ENCODE results near the gene LAPTM5. TPM values are rescaled to one million over a fixed set of nuclear protein-coding genes. Genes with fewer than 3 reads are reported as not detected.

The LAPTM5 gene
- total RNA-seq, 1 experiment from 2014 or later: 0.15 TPM

- TF ChIP-seq, protein P1, sequence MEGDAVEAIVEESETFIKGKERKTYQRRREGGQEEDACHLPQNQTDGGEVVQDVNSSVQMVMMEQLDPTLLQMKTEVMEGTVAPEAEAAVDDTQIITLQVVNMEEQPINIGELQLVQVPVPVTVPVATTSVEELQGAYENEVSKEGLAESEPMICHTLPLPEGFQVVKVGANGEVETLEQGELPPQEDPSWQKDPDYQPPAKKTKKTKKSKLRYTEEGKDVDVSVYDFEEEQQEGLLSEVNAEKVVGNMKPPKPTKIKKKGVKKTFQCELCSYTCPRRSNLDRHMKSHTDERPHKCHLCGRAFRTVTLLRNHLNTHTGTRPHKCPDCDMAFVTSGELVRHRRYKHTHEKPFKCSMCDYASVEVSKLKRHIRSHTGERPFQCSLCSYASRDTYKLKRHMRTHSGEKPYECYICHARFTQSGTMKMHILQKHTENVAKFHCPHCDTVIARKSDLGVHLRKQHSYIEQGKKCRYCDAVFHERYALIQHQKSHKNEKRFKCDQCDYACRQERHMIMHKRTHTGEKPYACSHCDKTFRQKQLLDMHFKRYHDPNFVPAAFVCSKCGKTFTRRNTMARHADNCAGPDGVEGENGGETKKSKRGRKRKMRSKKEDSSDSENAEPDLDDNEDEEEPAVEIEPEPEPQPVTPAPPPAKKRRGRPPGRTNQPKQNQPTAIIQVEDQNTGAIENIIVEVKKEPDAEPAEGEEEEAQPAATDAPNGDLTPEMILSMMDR (conservative IDR thresholded peaks at IDR 0.05): no peak
- DNase-seq: no peak
- no peak overlapping the region for H3K4ac ChIP-seq (ENCODE audit: low read depth, low read length)
- H3K23ac ChIP-seq (ENCODE audit: insufficient read length, low read depth, low read length): no peak overlapping the region
- no peak overlapping the region for H4K5ac ChIP-seq (ENCODE audit: insufficient read length, low read depth, low read length)
- H2BK5ac ChIP-seq (ENCODE audit: insufficient read length, low read length): no peak overlapping the region
- no peak overlapping the region for H2BK15ac ChIP-seq (ENCODE audit: low read depth, low read length)
- no peak overlapping the region for H3K56ac ChIP-seq (ENCODE audit: insufficient read length, low read depth, low read length)
- 0 out of 2 replicates have a peak, but pooled peaks cover 2% of the 10 kb centered on the region for H3K4me1 ChIP-seq (ENCODE audit: insufficient read depth, low read length)
- no peak overlapping the region for H4K91ac ChIP-seq (ENCODE audit: insufficient read length, low read depth, low read length)
- H3K79me1 ChIP-seq (ENCODE audit: insufficient read depth, low read depth, low read length, poor library complexity, severe bottlenecking): no peaks in the 10 kb centered on the region
- H3K79me2 ChIP-seq (ENCODE audit: insufficient read depth, low read length): no peaks in the 10 kb centered on the region
- Mint-ChIP-seq H3K36me3 (ENCODE audit: insufficient read depth in 1 of 3, low read depth in 3 of 3) (peaks cover 0 to 2% (median 0%) of the 10 kb centered on the region in 3 experiments; a peak in 3 of 7 replicates), H3K27ac (peak overlapping the region in 1 of 3 experiments; percentile 46; a peak in 1 of 7 replicates), H3K9me3 (peaks cover 4 to 5% of the 10 kb centered on the region in 2 experiments), H3K27me3 (ENCODE audit: low read depth) (peaks cover 7% of the 10 kb centered on the region), H3K4me3 (no peak overlapping the region), H3K4me1 (peaks cover 4 to 16% of the 10 kb centered on the region in 2 experiments; a peak in 3 of 4 replicates)
- no peak overlapping the region for H2BK12ac ChIP-seq (ENCODE audit: insufficient read length, low read depth, low read length)
- H2AK5ac ChIP-seq (ENCODE audit: insufficient read length, low read length): no peak overlapping the region
- no peak overlapping the region for H3K4me2 ChIP-seq (ENCODE audit: insufficient read depth, insufficient read length, low read length)
- H3K14ac ChIP-seq (ENCODE audit: insufficient read depth, low read length): no peak overlapping the region
- no peak overlapping the region for H2BK20ac ChIP-seq (ENCODE audit: low read depth, low read length, poor library complexity, severe bottlenecking)
- WGBS (ENCODE audit: extremely low coverage, insufficient read length, low lambda C conversion rate): no CpG with 5 or more reads among the region's 9 CpGs
- H3K27ac ChIP-seq (ENCODE audit: insufficient read length, low read depth, low read length): no peak overlapping the region
- H2BK120ac ChIP-seq (ENCODE audit: low read depth, low read length, poor library complexity, severe bottlenecking): no peak overlapping the region
- H3K27me3 ChIP-seq (ENCODE audit: insufficient read depth, low read length): no peaks in the 10 kb centered on the region
- H4K20me1 ChIP-seq (ENCODE audit: control insufficient read depth, insufficient read depth, insufficient read length): no peaks in the 10 kb centered on the region
- no peak overlapping the region for H4K8ac ChIP-seq (replicated peaks; ENCODE audit: insufficient read length, low read depth, low read length)
- no peak overlapping the region for H2AFZ ChIP-seq (ENCODE audit: low read length)
- no peak overlapping the region for H3K18ac ChIP-seq (ENCODE audit: insufficient read length, low read depth, low read length)
- H3T11ph ChIP-seq (ENCODE audit: low read length): no peak overlapping the region
- no peak overlapping the region for H3K9ac ChIP-seq (ENCODE audit: extremely low read depth, insufficient read length, low read length)
- H3K9me3 ChIP-seq (ENCODE audit: control insufficient read depth, low read depth, low read length): no peaks in the 10 kb centered on the region
- peaks cover 9% of the 10 kb centered on the region for H3K23me2 ChIP-seq (ENCODE audit: insufficient read length, low read depth, low read length, poor library complexity, severe bottlenecking)
Measured at GRCh38 chr1:30721812-30722537, 35.6 kb downstream of the LAPTM5 start.
